Neural progenitor cell (in vitro differentiated cells): ENCODE data around the gene TMCC1.

ENCODE experiments used
- CTCF ChIP-seq: fragments of 200-600 bp; sonication (generic); IDR thresholded peaks from 2 replicates; pipeline ENCODE4 v1.5.1; 2017; ENCODE audit warnings: antibody characterized with exemption, mild to moderate bottlenecking
- EZH2 ChIP-seq: fragments of 200-600 bp; sonication (generic); IDR thresholded peaks from 2 replicates; pipeline ENCODE4 v1.6.1; 2017; ENCODE audit warnings: antibody characterized with exemption, mild to moderate bottlenecking, moderate library complexity

GRCh38 chr3:129741794-129742193 lies 151.7 kb downstream of the TMCC1 start:
- TF ChIP-seq CTCF = no peak
- TF ChIP-seq EZH2 = no peak
